ENCODE results near the gene PPCDC.

The PPCDC gene

GRCh38 chr15:75028991-75029377, 5.6 kb downstream of the PPCDC start:
- H3K27me3 Mint-ChIP-seq (ENCODE audit: low read depth), result no peaks in the 10 kb centered on the region
- no peak overlapping the region for H3K4me3 Mint-ChIP-seq
- peak overlapping the region; percentile 71 for H3K27ac Mint-ChIP-seq
- peaks cover 7% of the 10 kb centered on the region for H3K36me3 Mint-ChIP-seq (ENCODE audit: low read depth)
- H3K9me3 Mint-ChIP-seq, result no peaks in the 10 kb centered on the region
- H3K4me1 Mint-ChIP-seq (ENCODE audit: low read depth), result peaks cover 47% of the 10 kb centered on the region

DNA sequence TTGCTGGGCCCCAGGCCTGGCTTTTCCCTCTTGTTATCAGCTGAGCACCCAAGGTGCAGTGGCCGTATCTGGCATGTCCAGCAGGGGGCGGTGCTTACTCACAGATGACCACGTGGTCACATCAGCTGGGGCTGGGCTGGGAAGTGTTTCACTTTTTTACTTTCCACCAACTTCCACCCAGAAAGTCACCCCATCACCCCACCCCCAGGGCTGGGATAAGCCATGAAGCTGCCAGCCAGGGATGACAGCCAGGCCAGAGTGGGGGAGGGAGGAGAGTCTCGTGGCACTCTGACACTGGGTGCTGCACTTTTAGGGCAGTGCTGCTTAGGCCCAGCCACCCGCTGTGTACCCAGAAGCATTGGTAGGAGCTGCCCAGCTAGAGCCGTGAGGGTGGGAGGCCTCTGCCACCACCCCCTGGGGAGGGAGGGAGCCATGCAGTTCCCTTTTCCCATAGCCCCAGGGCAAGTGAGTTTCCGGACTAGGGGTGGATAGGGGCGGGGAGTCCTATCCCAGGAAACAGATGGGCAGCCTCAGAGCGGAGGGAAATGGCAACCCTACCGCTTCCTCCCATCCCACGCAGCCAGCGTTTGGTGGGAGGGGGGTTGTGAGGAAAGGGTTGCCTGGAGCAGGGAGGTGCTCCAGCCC, 6.1 kb downstream of the PPCDC start:
- no peaks in the 10 kb centered on the region for H3K27me3 Mint-ChIP-seq (ENCODE audit: low read depth)
- no peaks in the 10 kb centered on the region for H3K9me3 Mint-ChIP-seq
- H3K4me1 Mint-ChIP-seq (ENCODE audit: low read depth), result peaks cover 43% of the 10 kb centered on the region
- H3K4me3 Mint-ChIP-seq, result peak overlapping the region; percentile 39
- peaks cover 7% of the 10 kb centered on the region for H3K36me3 Mint-ChIP-seq (ENCODE audit: low read depth)
- peak overlapping the region; percentile 71 for H3K27ac Mint-ChIP-seq

GRCh38 chr15:75030023-75030413, 6.6 kb downstream of the PPCDC start:
- Mint-ChIP-seq H3K4me1 (ENCODE audit: low read depth) (peaks cover 39% of the 10 kb centered on the region), H3K27me3 (ENCODE audit: low read depth) (no peaks in the 10 kb centered on the region), H3K36me3 (ENCODE audit: low read depth) (peaks cover 7% of the 10 kb centered on the region), H3K4me3 (no peak overlapping the region), H3K9me3 (no peaks in the 10 kb centered on the region), H3K27ac (no peak overlapping the region)

- Mint-ChIP-seq H3K4me1 (ENCODE audit: low read depth) (peaks cover 35% of the 10 kb centered on the region), H3K4me3 (no peak overlapping the region), H3K36me3 (ENCODE audit: low read depth) (peaks cover 7% of the 10 kb centered on the region), H3K27me3 (ENCODE audit: low read depth) (no peaks in the 10 kb centered on the region), H3K27ac (peak overlapping the region; percentile 22), H3K9me3 (no peaks in the 10 kb centered on the region)
Measured at GRCh38 chr15:75030424-75030823, 7.0 kb downstream of the PPCDC start.

DNA sequence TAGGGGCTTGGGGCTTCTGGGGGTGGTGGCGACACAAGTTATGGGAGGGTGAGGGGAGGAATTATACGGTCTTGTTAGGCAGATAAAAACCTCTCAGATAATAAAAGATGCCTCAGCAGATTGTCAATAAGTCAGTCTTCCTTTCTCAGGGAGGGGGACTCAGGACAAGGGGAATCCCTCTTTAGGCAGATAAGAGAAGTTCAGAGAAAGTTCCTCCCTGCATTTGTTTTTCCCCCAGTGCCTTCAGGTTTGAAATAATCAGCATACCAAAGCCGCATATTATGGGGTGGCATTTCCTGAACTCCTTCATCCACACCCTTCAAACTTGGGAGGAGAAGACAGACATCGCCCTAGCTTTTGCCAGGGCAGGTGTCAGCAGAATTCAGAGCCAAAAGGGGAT, 8.5 kb downstream of the PPCDC start:
- Mint-ChIP-seq H3K4me3 (no peak overlapping the region), H3K4me1 (ENCODE audit: low read depth) (peaks cover 37% of the 10 kb centered on the region), H3K27ac (peak overlapping the region; percentile 56), H3K36me3 (ENCODE audit: low read depth) (peaks cover 12% of the 10 kb centered on the region), H3K9me3 (no peaks in the 10 kb centered on the region), H3K27me3 (ENCODE audit: low read depth) (no peaks in the 10 kb centered on the region)

GRCh38 chr15:75032395-75032794, 9.0 kb downstream of the PPCDC start:
- Mint-ChIP-seq H3K36me3 (ENCODE audit: low read depth) (peaks cover 15% of the 10 kb centered on the region), H3K27ac (peak overlapping the region; percentile 56), H3K4me3 (no peak overlapping the region)

GRCh38 chr15:75033809-75034208, 10.4 kb downstream of the PPCDC start:
- Mint-ChIP-seq H3K4me3 (no peak overlapping the region), H3K36me3 (ENCODE audit: low read depth) (peaks cover 15% of the 10 kb centered on the region), H3K9me3 (no peaks in the 10 kb centered on the region), H3K27me3 (ENCODE audit: low read depth) (no peaks in the 10 kb centered on the region), H3K27ac (no peak overlapping the region), H3K4me1 (ENCODE audit: low read depth) (peaks cover 54% of the 10 kb centered on the region)

More at GRCh38 chr15:75032395-75032794, 9.0 kb downstream of the PPCDC start:
- H3K27me3 Mint-ChIP-seq (ENCODE audit: low read depth), result no peaks in the 10 kb centered on the region
- H3K9me3 Mint-ChIP-seq, result no peaks in the 10 kb centered on the region
- peaks cover 42% of the 10 kb centered on the region for H3K4me1 Mint-ChIP-seq (ENCODE audit: low read depth)

GRCh38 chr15:75034615-75035014, 11.2 kb downstream of the PPCDC start:
- Mint-ChIP-seq H3K4me3 (no peak overlapping the region), H3K27ac (no peak overlapping the region), H3K9me3 (no peaks in the 10 kb centered on the region), H3K36me3 (ENCODE audit: low read depth) (peaks cover 16% of the 10 kb centered on the region), H3K27me3 (ENCODE audit: low read depth) (no peaks in the 10 kb centered on the region), H3K4me1 (ENCODE audit: low read depth) (peaks cover 56% of the 10 kb centered on the region)

DNA sequence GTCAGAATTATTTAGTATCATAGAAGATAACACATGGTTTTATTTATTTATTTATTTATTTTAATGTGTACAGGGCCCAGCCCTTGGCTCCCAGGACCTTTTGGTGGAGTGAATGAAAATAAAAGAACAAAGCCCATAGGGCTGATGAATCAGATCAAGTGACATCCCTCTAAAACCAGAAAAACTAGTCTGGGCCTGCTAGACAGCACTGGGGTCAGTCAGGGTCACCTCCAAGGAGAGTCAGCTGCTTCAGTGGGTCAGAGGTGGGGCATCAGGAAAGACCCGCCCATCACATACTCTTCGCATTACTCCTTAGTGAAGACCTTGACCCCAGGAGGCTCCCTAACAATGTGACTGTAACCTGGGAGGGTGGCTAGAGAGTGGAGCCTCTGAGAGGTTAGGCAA, 12.8 kb downstream of the PPCDC start:
- Mint-ChIP-seq H3K9me3 (no peaks in the 10 kb centered on the region), H3K4me1 (ENCODE audit: low read depth) (peaks cover 50% of the 10 kb centered on the region), H3K36me3 (ENCODE audit: low read depth) (peaks cover 15% of the 10 kb centered on the region), H3K27ac (peak overlapping the region; percentile 76), H3K27me3 (ENCODE audit: low read depth) (no peaks in the 10 kb centered on the region), H3K4me3 (peak overlapping the region; percentile 16)

DNA sequence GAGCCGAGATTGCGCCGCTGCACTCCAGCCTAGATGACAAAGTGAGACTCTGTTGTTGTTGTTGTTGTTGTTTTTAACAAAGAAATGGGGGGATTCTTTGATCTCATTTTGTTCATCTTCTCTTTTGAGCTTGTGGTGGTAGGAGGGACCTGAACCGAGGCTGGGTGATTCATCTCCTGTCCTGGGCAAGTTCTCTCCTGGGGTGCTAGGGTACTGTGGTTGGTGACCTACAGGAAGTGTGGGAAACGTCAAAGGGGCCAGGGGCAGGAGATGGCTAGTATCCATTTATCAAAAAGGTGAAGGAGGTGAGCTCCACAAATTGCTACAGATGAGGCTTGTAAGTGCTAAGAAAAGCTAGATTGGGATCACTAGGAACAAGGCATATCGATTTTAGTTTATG, 14.3 kb downstream of the PPCDC start:
- Mint-ChIP-seq H3K4me1 (ENCODE audit: low read depth) (peaks cover 43% of the 10 kb centered on the region), H3K27ac (peak overlapping the region; percentile 60), H3K9me3 (no peaks in the 10 kb centered on the region), H3K4me3 (peak overlapping the region; percentile 33), H3K36me3 (ENCODE audit: low read depth) (peaks cover 15% of the 10 kb centered on the region), H3K27me3 (ENCODE audit: low read depth) (no peaks in the 10 kb centered on the region)

DNA sequence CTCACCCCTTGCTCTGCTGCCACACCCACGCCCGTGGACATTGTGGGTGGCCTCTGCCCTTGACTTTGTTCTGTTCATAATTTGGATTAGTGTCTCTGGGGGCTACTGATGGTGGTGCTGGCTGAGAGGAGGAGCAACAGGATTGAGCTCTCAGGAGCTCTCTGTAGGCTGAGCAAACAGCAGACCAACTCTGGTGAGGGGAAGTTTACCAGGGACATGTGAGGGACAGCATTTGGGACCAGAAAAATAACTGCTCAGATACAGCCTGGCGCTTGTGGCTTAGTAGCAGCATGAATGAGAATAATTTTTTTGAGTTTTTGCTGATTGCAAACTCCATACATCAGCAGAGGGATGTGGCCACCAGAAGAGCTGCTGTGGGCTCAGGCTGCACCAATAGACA, 14.8 kb downstream of the PPCDC start:
- Mint-ChIP-seq H3K4me3 (no peak overlapping the region), H3K27ac (peak overlapping the region; percentile 58), H3K9me3 (no peaks in the 10 kb centered on the region), H3K36me3 (ENCODE audit: low read depth) (peaks cover 15% of the 10 kb centered on the region), H3K4me1 (ENCODE audit: low read depth) (peaks cover 48% of the 10 kb centered on the region), H3K27me3 (ENCODE audit: low read depth) (no peaks in the 10 kb centered on the region)

DNA sequence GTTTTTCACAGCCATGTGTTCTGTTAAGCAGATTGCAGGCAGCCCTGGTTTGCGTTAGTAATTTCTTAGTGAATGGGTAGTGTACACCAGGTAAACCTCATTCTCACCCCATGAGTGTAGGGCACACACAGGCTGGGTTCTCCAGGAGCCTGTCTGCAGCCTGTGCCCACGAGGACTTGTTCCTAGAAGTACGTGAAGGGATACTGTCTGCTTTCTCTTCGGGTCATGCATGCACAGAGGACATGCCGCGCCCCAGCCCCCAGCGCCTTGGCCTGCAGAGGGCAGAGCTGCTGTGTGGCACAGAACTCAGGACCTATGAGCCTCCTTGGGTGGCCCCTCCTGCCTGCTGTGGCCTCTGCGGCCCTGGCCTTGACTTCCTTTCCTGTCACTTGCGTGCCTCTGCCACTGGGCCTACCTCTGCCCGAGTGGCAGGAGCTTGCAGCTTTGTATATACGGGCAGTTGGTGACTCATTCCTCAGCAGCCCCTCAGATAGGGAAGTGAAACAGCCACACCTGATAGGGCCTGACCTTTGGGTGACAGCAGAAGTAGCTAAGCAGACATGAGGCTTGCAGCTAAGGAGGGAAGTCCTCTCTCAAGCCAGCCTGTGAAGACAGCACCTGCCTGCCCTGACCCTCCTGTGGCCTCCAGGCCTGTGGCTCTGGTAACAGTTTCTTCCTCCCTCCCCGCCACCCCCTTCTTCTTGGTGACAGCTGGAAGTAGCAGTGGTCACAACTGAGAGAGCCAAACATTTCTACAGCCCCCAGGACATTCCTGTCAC, 19.5 kb downstream of the PPCDC start:
- Mint-ChIP-seq H3K36me3 (ENCODE audit: low read depth) (peaks cover 22% of the 10 kb centered on the region), H3K4me3 (peak overlapping the region; percentile 80), H3K27ac (peak overlapping the region; percentile 89), H3K9me3 (no peaks in the 10 kb centered on the region), H3K27me3 (ENCODE audit: low read depth) (no peaks in the 10 kb centered on the region), H3K4me1 (ENCODE audit: low read depth) (peaks cover 65% of the 10 kb centered on the region)

- H3K27ac Mint-ChIP-seq, result peak overlapping the region; percentile 89
- H3K4me3 Mint-ChIP-seq, result peak overlapping the region; percentile 80
- no peaks in the 10 kb centered on the region for H3K9me3 Mint-ChIP-seq
- H3K27me3 Mint-ChIP-seq (ENCODE audit: low read depth), result no peaks in the 10 kb centered on the region
- peaks cover 25% of the 10 kb centered on the region for H3K36me3 Mint-ChIP-seq (ENCODE audit: low read depth)
- H3K4me1 Mint-ChIP-seq (ENCODE audit: low read depth), result peaks cover 61% of the 10 kb centered on the region
Measured at GRCh38 chr15:75043509-75044257, 20.3 kb downstream of the PPCDC start.

DNA sequence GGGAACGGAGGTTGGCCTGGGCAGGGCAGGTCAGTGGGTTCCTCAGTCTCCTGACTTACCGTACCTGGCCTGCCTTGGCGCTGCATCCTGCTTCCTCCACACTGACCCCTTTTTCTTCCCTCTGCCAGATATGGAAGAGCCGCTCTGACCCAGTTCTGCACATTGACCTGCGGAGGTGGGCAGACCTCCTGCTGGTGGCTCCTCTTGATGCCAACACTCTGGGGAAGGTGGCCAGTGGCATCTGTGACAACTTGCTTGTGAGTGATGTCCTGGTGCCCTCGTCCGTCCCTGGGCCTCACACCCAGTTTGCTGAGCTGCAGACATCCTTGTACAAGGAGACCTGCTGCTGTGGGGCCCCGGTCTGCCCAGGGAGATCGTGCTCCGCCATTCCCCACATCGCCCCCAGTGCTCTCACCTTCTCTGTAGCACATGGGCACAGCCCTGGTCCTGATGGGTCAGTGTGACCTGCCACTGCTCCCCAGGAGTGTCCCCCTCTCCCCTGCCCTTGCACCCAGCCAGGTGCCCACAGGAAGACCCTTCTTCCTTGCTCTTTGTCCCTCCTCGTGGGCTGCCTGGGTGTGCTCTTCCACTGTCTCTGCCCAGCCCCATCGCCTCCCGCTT, 21.0 kb downstream of the PPCDC start:
- H3K9me3 Mint-ChIP-seq, result no peaks in the 10 kb centered on the region
- H3K4me1 Mint-ChIP-seq (ENCODE audit: low read depth), result peaks cover 54% of the 10 kb centered on the region
- H3K36me3 Mint-ChIP-seq (ENCODE audit: low read depth), result peaks cover 29% of the 10 kb centered on the region
- peak overlapping the region; percentile 80 for H3K4me3 Mint-ChIP-seq
- peak overlapping the region; percentile 89 for H3K27ac Mint-ChIP-seq
- H3K27me3 Mint-ChIP-seq (ENCODE audit: low read depth), result no peaks in the 10 kb centered on the region
